GM12865 (cell line): ENCODE results near the gene ELK3.
A peak's percentile ranks its signal among the peaks of the same experiment; 100 is the strongest.

Experiments used
- DNase-seq: peaks from one replicate; pipeline ENCODE4 v3.0.0; 2010; ENCODE audit warnings: low read depth
- H3K4me3 ChIP-seq: 2 replicates; pipeline ENCODE4 v1.5.1; 2011; ENCODE audit warnings: mild to moderate bottlenecking, low read depth, low read length, control low read depth
- TF ChIP-seq, protein P1 (sequence below): IDR thresholded peaks from 2 replicates; pipeline ENCODE4 v1.5.1; 2011; ENCODE audit warnings: low read length, control low read depth, low read depth, inconsistent platforms; ENCODE audit not compliant: insufficient read depth; ENCODE audit errors: missing control alignments

The ELK3 gene

DNA sequence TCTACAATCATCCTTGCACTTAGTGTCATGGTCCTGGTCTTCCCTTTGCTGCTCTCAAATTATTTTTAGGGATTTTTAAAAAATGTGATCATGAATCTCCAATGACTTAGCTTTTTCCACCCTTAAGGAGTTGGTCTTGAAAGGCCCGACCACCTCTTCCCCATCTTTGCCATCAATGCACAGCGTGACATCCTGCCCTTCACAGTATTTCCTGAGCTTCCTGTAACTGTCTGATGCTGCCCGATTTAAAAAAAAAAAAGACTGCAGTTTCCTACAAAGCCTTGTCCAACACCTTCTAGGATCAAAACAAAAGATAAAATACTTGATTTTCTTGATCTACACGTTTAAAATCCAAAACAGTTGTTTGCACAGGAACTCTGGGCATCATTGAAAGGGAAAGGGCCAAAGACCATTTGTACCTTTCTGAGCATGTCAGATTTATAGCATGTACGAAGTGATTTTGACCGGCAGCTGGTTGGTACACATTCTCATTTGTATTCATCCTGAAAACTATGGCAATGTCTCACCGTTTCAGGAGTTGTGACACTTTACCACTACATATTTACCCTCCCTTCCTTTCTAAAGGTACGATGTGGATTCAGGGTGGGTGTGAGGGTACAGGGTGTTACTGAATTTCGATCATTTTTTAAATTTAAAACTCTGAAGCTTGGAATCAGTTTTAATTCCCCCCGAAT is 7.4 kb upstream of the ELK3 start:
- no peak overlapping the region for H3K4me3 ChIP-seq

DNA sequence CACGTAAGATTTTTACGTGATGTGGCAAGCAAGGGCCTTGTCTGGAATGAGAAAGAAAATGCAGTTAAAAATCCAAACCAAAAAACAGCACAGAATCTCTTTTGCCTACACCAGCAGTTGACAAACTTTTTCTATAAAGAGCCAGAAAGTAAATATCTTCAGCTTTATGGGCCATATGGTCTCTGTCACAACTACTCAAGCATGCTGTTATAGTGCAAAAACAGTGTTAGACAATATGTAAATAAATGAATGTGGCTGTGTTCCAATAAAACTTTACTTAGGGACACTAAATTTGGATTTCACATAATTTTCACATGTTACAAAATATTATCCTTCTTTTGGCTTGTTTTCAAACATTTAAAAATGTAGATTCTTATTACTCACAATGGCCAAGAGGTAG is 6.2 kb upstream of the ELK3 start:
- no peak overlapping the region for H3K4me3 ChIP-seq
- TF ChIP-seq, protein P1, sequence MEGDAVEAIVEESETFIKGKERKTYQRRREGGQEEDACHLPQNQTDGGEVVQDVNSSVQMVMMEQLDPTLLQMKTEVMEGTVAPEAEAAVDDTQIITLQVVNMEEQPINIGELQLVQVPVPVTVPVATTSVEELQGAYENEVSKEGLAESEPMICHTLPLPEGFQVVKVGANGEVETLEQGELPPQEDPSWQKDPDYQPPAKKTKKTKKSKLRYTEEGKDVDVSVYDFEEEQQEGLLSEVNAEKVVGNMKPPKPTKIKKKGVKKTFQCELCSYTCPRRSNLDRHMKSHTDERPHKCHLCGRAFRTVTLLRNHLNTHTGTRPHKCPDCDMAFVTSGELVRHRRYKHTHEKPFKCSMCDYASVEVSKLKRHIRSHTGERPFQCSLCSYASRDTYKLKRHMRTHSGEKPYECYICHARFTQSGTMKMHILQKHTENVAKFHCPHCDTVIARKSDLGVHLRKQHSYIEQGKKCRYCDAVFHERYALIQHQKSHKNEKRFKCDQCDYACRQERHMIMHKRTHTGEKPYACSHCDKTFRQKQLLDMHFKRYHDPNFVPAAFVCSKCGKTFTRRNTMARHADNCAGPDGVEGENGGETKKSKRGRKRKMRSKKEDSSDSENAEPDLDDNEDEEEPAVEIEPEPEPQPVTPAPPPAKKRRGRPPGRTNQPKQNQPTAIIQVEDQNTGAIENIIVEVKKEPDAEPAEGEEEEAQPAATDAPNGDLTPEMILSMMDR = no peak
- no peak for DNase-seq

More for the DNA sequence above, 7.4 kb upstream of the ELK3 start:
- TF ChIP-seq, protein P1 = no peak
- DNase-seq = no peak

DNA sequence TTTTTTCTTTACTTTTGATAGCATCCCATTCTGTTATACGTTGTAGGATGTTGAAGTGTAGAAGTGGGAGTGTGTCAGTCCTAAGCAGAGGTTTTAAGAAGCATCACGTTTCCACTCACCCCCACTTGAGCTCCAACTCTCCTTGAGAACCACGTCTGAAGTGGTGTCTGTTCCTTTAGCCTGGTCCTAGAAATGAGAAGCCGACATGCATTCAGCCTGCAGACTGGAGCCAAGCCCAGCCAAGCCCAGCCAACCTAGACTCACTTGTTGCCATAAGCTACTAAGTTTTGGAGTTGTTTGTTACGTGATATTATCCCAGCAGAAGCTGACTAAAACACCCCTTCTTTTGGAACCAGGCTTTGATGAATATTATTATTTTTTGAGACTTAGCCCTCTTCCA is 4.4 kb upstream of the ELK3 start:
- no peak overlapping the region for H3K4me3 ChIP-seq
- TF ChIP-seq, protein P1 = no peak
- no peak for DNase-seq

DNA sequence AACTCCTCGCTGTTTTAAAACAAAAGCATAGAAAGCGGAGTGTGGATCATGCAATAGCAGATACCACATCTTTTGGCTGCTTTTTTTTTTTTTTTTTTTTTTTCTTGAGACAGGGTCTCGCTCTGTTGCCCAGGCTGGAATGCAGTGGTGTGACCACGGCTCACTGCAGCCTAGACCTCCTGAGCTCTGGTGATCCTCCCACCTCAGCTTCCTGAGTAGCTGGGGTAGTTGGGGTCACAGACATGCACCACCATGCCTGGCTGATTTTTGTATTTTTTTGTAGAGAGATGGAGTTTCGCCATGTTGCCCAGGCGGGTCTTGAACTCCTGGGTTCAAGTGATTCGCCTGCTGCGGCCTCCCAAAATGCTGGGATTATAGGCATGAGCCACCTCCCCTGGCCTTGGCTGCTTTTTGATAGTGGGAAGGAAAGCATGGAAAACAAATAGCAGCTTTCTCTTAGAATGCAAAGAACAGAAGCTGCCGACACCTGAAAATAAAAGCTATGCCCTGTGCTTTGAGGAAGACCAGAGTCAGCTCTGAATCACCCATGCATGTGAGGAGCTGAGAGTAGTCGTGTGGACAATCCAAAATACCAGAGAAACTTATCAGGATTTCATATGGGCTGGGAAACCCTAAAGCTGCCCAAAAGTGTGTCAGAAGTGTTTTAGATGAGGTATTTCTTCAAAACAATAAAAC is 3.6 kb upstream of the ELK3 start:
- no peak overlapping the region for H3K4me3 ChIP-seq
- TF ChIP-seq, protein P1 = no peak
- peak; percentile 48 for DNase-seq

DNA sequence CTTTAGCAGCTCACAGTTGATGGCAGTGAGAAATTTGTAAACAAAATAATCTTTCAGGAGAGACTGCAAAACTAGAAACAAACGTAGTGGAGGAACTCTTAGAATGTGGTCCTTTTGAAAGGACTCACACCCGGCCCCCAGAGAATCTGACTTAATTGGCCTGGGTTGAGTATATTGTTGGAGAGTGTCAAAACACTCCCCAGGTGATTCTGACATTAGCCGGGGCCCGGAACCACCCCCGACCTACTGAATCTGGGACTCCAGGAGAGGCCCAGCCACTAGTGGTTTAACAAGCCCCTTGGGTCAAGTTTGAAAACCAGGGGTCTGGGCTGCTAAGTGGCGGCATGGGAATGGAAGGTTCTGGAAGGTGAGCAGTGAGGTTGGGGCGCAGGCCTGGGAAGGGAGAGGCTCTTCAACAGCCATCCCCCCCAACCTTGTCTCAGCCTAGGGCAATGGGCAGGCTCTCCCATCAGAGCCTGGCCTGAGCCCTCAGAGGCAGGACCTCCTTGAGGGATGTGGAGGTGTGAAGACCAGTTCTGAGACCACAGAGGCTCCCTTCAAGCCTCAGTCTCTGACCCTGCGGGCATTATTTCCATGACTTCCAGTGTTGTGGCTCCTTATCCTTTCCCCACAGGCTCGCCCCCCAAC is 1.1 kb upstream of the ELK3 start:
- DNase-seq = no peak
- TF ChIP-seq, protein P1 = no peak
- H3K4me3 ChIP-seq = no peak overlapping the region; the same call in 1 of the 2 replicates

DNA sequence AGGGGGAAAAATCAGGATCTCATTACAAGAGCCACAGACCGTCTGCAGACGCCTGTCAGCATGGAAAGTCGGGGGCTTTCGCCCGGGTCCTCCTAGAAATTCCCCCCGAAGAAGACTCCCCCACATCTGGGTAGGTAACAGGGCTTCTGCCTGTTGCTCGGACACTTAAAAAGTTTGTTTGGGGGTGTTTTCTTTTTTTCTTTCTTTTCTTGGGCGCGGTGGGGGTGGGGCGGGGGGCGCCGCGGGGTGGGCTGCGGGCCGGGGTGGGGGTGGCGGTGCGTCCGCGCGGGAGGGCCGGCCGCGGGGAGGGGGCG is 358 bp downstream of the ELK3 start:
- DNase-seq = no peak
- H3K4me3 ChIP-seq = peak overlapping the region; percentile 78
- TF ChIP-seq, protein P1 = no peak
